Fibroblast of peridontal ligament (primary cell): ENCODE measurements around the gene NPAS2.

Experiments
- DNase-seq: peaks from one replicate; pipeline ENCODE4 v3.0.0-alpha.2; 2010; ENCODE audit errors: extremely low read depth

NPAS2 gene

DNA sequence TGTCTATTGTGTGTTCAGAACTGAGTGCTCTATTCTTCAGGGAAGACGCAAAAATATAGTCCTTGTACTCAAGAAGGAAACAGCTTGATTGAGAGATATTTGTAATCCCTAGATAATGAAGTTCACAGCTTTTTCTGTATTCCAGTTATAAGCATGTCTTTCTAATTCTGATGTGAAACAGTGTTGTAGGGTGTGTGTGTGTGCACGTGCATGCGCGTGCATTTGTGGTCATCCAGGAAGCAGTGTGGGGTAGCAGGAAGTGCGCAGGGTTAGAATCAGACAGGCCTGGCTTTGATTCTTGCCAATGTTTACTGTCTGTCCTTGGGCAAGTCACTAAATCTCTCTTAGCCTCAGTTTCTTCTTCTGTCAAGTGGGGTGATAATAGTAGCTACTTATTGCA lies 87.9 kb downstream of the NPAS2 start:
- DNase-seq, result no peak

DNA sequence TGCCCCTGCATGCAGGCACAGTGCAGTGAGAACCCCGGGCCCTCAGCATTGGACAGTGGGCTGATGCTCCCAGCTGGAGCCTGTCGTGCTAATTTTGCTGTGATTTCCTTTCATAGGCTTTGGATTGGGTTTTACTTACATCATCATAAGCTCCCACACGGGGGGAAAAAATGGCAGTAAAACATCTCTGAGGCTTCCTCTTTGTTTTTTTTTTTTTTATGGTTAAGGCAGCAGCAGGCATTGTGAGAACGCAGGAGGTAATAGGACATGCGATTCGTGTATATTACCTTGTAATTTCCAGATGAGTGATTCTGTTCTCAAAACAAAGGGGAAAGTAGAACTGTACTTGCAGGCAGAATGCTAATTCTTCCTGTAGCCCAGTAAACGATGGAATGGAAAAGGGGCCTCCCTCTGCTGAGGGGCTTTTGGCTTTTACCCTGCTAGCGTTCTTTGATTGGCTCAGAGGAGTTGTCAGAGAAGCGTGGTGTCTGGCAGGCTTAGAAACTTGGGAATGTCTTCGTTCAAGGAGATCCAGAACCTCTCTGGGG lies 89.7 kb downstream of the NPAS2 start:
- no peak for DNase-seq

DNA sequence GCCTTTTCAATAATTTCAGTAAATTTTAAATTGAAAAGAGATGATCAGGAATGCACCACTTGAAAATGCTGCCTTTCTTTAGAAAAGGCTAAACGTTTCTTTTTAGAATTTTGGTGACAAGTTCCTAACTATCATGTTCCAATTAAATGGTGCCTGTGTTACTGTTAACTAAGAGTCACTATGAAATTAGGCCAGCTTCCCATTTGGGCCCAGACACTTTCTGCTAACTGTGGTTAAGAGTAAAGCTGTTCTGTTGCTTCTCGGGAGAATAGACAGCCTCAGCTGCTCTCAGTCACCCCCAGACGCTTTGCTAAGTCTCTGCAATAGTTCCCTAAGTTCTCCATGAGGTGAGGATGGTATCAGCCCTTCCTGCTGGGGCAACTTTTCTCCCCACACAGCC lies 90.2 kb downstream of the NPAS2 start:
- no peak for DNase-seq

DNA sequence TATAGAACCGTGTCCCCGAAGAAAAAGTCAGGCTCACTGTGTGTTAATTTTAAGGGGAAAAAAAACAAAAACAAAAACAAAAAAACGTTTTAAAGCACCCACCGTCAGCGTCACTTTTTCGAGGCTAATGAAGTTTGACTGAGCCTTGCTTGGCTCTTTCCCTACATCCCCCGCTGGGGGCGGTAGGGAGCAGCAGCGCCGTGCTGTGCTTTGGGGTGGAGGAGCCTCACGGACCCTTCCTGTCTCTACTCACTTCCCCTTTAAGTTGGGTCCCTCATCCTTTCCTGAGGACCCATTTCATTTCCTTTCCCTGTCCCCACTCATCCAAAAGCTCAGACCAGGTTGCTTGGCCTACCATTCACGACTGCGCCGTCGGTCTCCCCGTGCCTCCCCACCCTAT lies 99.4 kb downstream of the NPAS2 start:
- DNase-seq, result no peak

DNA sequence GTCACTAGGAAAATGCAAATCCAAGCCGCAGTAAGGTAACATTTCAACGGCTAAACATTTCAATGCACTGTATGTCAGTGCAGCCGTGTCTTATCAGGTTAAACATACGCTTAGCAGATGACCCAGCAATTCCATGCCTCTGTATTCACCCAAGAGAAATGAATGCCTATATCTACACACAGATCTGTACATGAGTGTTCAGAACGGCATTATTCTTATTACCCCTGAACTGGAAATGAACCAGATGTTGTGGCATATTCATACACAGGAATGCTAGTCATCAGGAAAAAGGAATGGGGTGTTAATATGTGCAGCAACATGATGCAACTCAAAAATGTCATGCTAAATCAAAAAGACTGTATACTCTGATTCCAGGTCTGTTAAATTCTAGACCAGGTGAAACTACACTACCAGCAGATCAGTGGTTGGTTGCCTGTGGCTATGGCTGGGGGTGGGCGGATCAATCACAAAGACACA lies 101.8 kb downstream of the NPAS2 start:
- DNase-seq, result peak; percentile 27

DNA sequence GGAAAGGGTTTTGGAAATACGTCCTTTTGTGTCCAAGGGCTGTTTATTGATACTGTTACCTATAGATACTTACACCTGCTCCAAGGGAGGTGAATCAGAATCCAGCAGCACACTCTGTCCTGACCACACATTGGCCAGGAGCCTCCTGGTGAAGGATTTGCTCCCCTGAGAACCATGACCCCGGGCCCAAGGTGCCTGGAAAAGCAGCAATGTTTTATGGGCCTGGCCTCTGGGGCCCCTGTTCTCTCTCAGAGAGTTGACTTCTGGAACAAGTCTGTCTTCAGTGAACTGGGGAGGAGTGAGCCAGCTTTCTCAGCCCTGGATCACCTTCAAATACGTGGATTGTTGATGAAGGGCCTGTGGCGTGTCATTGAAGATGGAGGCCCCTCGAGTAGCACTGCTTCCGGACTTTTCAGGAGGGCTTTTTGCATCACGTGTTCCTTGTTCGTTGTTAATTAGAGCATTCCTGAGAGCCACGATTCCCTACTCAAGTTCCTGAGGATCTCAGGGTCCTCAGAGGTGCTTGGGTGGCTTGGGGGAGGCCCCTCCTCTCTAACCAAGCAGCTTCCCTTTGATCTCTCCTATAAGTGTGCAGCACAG lies 103.6 kb downstream of the NPAS2 start:
- DNase-seq, result no peak

DNA sequence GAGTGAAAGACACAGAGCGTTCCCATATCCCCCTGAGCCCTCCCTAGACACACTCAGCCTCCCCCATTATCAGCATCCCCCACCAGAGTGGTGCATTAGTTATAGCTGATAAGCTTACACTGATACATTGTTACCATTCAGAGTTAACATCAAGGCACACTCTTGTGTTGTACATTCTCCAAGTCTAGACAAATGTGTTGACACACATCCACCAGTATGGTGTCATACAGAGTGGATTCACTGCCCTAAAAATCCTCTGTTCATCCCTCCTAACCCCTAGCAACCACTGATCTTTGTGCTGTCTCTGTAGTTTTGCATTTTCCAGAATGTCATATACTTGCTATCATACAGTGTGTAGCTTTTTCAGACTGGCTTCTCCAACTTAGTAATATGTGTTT lies 104.2 kb downstream of the NPAS2 start:
- DNase-seq, result no peak

DNA sequence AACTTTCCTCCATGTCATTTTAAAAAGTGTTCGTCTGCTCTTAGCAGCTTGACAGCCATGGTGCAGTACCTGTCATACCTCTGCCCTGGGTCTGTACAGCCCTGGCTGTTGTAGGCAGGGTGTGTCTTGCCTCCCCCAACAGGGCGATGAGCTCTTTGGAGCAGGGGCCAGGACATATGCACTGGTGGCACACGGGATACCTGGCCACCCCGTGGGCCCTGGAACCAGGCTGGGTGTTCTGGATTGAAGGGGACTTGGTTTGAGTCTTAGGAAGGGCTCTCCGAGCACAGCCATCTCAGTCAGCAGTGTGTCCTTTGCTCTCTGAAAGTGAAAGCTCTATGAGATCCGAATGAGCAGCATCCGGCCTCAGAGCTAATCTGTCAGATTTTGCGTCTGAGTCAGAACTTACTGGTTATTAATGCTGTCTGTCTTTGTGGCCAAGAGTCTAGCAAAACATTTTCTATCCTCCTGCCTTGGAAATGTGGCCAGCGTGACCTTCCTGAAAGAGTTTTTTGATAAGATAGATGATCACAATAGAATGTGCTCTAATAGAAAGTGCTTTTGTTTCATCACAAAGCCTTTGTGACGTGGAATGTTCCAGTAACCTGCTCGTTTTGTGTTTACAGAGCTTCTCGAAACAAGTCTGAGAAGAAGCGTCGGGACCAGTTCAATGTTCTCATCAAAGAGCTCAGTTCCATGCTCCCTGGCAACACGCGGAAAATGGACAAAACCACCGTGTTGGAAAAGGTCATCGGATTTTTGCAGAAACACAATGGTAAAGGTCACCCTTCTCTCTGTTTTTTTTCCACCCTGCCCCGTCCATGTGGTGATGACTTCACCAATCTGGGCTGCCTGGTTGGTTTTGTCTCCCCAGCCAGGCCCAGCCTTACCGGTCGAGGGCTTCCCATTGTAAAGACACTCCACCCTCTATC lies 104.8 kb downstream of the NPAS2 start:
- DNase-seq, result peak; percentile 51

DNA sequence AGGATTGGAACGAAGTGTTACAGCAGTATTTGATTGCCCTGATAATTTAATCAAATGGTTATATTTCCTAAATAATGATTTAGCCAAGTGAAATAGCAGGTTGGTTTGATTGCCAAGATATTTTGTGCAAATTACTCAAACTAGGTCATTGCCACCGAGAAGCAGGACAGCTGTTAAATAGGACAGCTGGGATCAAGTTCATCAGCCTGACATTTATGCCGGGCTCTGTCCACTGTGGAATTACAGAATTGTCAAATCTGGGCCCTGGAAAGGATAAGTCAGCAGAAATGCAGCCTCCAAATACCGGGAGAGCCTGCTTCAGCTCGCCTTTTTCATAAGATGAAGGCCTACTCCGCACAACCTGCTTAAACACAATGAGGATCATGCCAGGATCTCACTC lies 108.3 kb downstream of the NPAS2 start:
- no peak for DNase-seq

DNA sequence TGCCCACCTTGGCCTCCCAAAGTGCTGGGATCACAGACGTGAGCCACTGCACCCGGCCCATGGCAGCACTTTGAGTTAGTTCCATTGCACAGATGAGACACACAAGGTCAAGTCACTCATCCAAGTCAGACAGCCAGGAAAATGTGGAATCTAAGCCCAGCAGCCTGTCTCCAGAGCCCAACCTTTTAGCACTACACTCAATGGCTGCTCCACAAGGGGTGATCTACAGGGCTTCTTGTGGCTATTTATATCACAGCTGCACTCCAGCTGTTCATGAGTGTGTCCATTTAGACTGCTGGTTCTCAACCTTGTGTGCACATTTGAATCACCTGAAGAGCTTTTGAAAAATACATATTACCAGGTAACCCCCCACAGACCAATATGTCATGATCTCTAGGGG lies 109.2 kb downstream of the NPAS2 start:
- DNase-seq, result no peak

DNA sequence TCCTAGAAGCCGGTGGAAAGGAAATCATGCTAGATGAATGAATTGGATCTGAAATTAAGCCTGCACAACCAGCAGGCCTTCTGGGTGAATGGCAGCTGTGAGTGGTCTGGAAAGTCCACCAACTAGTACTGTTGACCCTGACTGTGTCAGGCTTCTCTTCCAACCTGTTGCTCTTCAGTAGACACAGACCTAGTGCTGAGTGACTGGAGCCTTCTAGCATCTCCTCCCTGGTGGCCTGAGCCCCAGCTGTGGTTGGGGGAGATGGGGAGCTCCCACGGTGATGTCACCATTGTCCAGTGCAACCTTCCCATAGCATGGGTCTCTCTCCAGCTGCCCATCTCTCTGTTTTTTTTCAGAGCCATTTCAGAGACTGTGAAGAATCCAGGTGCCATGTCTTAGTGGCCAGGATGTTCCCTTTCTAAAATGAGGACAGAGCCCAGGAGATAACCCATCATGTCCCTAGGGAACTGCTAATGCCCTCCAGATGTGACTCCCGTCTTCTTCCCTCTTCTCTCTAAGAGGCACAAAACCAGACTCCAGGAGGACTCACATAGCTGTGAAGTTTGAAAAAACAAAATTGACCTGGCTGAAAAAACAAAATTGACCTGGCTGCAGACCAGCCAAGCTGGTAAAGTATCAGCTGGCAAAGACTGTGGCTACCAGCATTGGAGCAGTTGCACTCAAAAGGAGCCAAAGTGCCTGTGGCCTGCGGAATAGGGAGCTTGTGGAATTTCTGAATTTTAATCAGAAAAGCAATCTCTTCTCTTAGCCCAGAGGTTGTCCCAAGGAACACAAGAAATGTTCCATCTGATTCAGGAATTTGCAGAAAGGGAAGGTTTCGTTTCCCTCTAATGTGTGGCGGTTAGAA lies 114.8 kb downstream of the NPAS2 start:
- no peak for DNase-seq

DNA sequence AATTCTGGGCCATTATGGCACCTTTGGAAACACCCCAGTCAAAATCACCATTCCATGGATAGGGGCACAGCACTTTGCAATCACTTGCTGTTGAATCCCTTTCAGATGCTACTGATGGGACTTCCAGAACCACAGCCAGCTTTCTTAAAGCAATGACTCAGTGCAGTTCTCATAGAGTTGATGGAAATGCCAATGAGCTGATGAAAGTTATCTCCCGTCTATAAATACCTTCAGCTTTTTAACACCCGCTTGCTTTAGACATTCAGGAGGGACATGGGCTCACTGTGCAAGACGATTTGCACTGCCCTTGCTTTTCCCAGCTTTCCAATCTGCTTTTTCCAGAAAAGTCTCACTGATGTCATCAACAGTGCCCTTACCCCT lies 115.4 kb downstream of the NPAS2 start:
- peak; percentile 73 for DNase-seq

DNA sequence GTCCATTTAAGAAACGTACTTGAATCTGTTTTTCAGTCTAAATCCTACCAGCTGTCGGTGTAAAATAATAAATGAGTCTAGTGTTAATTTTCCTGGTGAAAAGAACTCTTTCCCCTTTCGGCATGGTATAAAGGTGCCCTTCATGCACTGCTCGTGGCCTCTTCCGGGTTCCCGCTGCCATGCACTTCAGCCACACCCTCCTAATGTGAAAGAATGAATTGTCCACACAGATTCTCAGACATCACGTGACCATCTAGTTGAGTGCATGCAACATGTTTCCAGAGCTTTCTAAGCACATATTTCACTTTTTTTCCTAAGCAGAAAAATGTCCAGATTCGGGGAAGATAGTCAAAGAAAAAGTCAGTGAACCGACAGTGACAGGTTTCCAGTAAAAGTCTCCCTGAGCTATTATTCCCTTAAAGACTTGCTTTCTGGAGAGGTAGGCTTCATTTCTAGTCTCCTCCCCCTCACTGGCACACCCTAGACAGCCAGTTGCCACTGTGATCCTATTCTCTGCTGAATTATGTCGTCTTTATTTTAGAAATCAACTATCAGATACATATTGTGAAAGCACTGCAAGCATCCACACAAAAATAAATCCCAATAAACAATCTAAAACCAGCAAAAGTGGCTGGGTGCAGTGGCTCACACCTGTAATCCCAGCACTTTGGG lies 116.3 kb downstream of the NPAS2 start:
- no peak for DNase-seq

DNA sequence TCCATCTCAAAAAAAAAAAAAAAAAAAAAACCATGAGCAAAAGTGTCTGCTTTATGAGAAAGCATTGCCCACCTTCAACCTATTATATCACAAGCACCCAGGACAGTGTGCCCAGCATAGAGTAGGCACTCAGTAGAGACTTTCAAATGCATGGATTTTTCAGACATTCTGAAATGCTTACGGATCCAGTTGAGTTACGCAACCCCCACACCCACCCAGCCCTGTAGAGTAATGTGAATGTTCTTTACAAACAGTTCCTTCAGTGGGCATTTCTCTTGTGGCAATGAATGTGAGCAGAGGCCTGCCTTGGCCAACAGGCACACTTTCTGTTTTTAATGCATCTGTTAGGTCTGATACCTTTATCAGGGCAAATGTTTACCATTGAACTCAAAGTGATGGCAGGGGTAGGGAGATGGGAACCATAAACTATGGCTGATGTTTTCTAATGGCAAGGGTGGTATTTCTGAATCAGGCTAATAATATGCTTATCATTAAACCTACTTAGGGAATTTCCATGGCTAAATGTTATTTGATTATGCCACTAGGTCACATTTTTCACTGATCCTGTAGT lies 117.1 kb downstream of the NPAS2 start:
- no peak for DNase-seq

DNA sequence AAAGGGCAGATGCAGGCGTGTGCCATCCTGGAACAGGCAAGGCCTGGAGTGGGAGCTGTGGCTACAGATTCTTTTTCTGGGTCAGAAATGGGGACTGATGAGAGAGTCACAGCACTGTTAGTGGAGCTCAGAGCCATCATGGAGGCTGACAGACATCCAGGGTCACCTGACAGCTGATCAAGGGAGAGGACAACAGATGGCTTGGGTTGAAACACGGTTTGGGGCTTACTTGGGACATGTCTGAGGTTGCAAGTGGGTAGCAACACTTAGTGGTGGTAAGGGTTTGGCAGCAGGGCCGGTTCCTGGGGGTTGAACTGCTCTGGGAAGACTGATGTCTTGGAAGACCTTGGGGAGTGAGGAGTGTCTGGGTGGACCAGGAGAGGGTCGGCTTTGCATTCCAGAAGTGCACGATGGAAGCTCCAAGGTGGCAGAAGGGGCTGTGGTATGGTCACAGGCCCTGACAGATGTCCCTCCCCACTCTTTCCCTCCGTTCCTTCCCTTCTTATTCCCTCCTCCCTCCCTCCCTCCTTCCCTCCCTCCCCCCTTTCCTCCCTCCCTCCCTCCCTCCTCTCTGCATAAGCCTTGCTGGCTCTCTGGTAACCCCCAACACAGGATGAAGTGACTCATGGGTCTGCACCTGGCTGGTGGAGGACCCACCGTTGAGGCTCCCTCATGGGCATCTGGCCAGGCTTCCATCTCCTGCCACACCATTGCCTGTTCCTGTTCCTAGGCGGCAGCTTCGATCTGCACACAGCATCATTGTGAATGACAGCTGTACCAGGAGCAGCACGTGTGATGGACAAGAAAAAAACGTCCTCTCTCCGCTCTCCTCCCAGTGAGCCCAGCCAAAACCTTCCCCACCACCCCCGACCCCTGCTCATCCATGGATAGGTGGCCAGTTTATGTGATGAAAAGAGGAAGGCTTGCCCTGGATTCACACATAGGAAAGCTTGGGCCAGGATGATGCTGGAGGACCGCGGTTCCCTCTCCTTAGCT lies 118.4 kb downstream of the NPAS2 start:
- DNase-seq, result no peak

DNA sequence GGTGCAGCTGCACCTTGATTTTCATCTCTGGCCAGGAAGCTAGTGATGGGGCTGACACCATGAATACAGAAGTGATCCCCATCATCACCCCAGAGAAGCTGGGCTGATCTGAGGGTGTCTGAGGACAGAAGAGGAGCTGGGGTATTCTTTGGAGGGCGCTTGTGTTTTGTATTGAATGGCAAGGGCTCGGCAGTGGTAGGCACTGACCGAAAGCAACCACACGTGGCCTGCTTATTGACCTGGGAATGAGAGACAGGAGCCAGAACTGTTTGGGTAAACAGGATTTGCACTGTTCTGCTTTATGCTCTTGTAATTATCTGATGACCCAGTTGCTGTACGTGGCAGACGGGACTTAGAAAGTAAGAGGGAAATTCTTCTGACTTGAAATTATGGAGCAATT lies 119.5 kb downstream of the NPAS2 start:
- DNase-seq, result no peak

DNA sequence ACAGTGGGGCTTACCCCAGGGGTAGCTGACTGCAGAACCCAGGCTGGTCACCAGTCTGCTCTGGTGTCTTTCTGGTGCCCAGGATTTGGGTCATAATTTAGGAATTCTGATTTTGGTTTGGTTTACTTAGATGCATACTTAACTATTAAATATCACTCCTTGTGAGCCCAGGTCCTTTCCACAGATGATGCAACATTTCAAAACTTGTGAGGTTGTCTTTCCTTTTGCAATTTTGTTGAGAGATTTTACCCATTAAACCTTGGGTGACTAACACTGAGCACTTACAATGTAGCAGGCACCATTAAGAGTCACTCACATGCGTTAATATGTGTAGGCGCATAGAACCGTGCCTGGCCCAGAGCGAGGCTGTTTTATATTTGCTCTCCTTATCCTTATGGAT lies 120.3 kb downstream of the NPAS2 start:
- DNase-seq, result peak; percentile 39

DNA sequence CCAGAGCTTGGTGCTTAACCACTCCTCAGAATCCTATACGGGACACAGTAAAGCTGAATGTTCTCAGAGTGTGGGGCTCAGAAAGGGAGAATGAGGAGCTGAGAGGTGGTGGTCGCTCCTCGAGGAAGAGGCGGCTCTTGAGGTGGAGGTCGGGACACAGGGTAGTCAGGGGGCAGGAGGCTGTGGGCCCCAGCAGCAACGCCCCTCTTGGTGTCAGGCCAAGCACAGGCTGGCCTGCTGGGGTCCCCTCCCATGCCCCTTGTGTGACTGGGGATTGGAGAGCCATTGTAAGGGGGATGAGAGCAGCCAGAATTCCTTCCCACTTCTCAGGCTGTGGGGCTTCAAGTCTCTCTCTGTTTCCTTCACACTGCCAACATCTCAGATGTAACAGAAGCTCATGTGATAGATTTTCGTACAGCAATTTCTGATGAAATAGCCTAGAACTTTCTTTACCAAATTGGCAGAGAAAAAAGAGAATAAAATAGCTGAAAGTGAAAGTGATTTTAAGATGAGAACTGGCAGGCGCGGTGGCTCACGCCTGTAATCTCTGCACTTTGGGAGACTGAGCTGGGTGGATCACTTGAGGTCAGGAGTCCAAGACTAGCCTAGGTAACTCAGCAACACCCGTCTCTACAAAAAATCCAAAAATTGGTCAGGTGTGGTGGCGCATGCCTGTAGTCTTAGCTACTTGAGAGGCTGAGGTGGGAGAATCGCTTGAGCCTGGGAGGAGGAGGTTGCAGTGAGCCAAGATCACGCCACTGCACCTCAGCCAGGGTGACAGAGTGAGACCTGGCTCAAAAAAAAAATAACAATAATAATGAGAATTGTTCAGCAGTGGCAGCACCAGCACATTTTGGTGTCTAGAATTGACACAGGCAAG lies 121.1 kb downstream of the NPAS2 start:
- DNase-seq, result peak; percentile 43
